HUES64 (cell line): Measurements from ENCODE around the gene ADAMTSL2.

Experiments used
- H3K27ac ChIP-seq: 2 replicates; pipeline ENCODE4 v1.7.0; 2013; ENCODE audit warnings: low read depth, low read length, inconsistent platforms
- H3K27me3 ChIP-seq: 2 replicates; pipeline ENCODE4 v1.6.1; 2013; ENCODE audit warnings: mild to moderate bottlenecking, low read length; ENCODE audit not compliant: insufficient read depth
- H3K36me3 ChIP-seq: 2 replicates; pipeline ENCODE4 v1.6.1; 2013; ENCODE audit warnings: mild to moderate bottlenecking, low read length; ENCODE audit not compliant: insufficient read depth
- H3K4me1 ChIP-seq: 2 replicates; pipeline ENCODE4 v1.6.1; 2013; ENCODE audit warnings: mild to moderate bottlenecking, low read length, moderate library complexity; ENCODE audit not compliant: insufficient read depth
- H3K4me3 ChIP-seq: 2 replicates; pipeline ENCODE4 v1.5.1; 2013; ENCODE audit warnings: mild to moderate bottlenecking, low read length, moderate library complexity
- H3K9ac ChIP-seq: 2 replicates; pipeline ENCODE4 v1.6.1; 2013; ENCODE audit warnings: mild to moderate bottlenecking, low read depth, low read length
- H3K9me3 ChIP-seq: 2 replicates; pipeline ENCODE4 v1.6.1; 2013; ENCODE audit warnings: low read depth, low read length; ENCODE audit not compliant: insufficient read depth
- WGBS: fragments of 150-250, 120-280 bp; methylation state at CpG from one replicate; pipeline ENCODE4 v1.1.7; 2013; ENCODE audit warnings: missing lambda C conversion rate; 5-methylcytosine and 5-hydroxymethylcytosine counted together

ADAMTSL2 gene

DNA sequence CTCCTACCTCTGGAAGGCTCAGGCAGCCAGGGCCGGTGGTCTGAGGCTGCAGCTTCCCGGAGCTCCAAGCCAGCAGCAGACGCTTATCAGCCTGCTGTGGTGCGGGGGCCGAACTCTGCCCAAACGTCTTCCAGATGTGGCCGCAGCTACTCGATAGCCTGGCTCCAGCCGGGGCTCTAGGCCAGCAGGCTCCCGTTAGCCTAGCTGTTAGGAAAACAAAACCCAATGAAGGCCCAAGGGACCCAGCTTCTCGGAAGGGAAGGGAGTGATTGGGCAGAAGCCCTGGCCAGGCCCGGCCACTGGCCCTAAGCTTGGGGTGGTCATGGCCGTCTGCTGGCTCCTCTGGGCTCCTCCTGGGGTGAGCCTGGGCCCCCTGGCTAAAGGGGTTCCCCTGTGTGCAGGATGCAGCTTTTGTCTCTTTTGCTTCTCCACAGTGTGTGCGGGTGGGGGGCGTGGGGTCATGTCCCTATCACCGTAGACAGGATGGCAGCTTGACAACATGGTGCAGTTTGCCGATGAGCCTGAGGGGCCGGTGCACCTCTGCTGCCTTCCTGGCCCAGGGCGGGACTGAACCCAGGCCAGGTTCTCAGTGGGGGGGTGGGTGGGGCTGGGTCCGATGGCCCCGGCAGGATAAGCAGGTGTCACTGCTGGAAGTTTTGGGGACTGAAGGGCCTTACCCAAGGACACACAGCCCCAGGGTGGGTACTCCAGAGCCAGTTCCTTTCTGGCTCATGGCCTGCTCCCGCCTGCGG is 28.4 kb upstream of the ADAMTSL2 start:
- H3K9ac ChIP-seq: no peak overlapping the region
- WGBS: 93% methylated on average over 23 of the region's 23 CpGs
- no peak overlapping the region for H3K4me3 ChIP-seq
- peaks cover 9% of the 10 kb centered on the region for H3K9me3 ChIP-seq
- no peaks in the 10 kb centered on the region for H3K27me3 ChIP-seq
- H3K27ac ChIP-seq: no peak overlapping the region
- H3K36me3 ChIP-seq: no peaks in the 10 kb centered on the region
- peaks cover 12% of the 10 kb centered on the region for H3K4me1 ChIP-seq

- Histone ChIP-seq H3K27me3 (no peaks in the 10 kb centered on the region), H3K36me3 (no peaks in the 10 kb centered on the region), H3K27ac (no peak overlapping the region), H3K4me1 (peaks cover 12% of the 10 kb centered on the region), H3K4me3 (no peak overlapping the region), H3K9ac (no peak overlapping the region), H3K9me3 (peaks cover 9% of the 10 kb centered on the region)
- WGBS: 93% methylated on average over 18 of the region's 18 CpGs
Measured at GRCh38 chr9:133506653-133507038, 27.9 kb upstream of the ADAMTSL2 start.

DNA sequence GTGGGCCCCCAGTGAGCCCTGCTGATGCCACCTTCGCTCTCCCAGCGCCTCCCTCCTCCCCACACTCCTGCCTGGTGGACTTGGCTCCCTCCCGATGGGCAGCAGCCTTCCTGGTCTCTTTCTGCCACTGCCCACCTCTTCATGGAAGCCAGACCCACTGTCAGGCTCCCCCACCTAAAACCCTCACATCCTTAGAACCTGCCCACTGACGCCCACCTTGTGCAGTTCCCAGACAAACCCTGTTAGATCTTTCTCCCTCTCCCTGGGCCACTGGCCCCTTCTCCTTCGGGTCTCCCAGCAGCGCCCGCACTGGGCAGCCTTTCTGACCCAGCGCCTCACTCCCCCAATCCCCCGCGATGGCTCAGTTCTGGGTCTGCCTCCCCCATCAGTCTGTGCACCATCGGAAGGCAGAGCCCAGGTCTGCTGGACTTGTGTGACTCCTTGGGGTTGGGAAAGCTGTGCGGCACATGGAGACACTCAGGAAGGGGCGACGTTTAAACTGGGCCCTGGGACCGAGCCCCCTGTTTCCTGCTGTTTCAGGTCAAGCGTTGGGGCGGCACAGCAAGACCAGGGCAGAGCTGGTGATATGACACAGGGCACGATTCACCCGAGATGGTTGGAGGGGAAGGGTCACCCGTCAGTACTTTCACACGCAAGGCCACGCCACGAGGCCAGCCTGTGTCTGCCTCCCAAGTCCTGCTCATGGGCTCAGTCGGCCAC is 27.1 kb upstream of the ADAMTSL2 start:
- no peak overlapping the region for H3K27ac ChIP-seq
- no peak overlapping the region for H3K4me3 ChIP-seq
- no peak overlapping the region for H3K9ac ChIP-seq
- no peaks in the 10 kb centered on the region for H3K36me3 ChIP-seq
- 92% methylated on average over 24 of the region's 24 CpGs for WGBS
- H3K4me1 ChIP-seq: peaks cover 12% of the 10 kb centered on the region
- H3K27me3 ChIP-seq: no peaks in the 10 kb centered on the region
- H3K9me3 ChIP-seq: peaks cover 3% of the 10 kb centered on the region; the same call in 1 of the 2 replicates

- Histone ChIP-seq H3K27ac (no peak overlapping the region), H3K9ac (no peak overlapping the region), H3K9me3 (no peaks in the 10 kb centered on the region), H3K36me3 (no peaks in the 10 kb centered on the region), H3K4me1 (peaks cover 12% of the 10 kb centered on the region), H3K4me3 (no peak overlapping the region), H3K27me3 (no peaks in the 10 kb centered on the region)
- WGBS: 93% methylated on average over 8 of the region's 8 CpGs
Measured at GRCh38 chr9:133508046-133508445, 26.5 kb upstream of the ADAMTSL2 start.

DNA sequence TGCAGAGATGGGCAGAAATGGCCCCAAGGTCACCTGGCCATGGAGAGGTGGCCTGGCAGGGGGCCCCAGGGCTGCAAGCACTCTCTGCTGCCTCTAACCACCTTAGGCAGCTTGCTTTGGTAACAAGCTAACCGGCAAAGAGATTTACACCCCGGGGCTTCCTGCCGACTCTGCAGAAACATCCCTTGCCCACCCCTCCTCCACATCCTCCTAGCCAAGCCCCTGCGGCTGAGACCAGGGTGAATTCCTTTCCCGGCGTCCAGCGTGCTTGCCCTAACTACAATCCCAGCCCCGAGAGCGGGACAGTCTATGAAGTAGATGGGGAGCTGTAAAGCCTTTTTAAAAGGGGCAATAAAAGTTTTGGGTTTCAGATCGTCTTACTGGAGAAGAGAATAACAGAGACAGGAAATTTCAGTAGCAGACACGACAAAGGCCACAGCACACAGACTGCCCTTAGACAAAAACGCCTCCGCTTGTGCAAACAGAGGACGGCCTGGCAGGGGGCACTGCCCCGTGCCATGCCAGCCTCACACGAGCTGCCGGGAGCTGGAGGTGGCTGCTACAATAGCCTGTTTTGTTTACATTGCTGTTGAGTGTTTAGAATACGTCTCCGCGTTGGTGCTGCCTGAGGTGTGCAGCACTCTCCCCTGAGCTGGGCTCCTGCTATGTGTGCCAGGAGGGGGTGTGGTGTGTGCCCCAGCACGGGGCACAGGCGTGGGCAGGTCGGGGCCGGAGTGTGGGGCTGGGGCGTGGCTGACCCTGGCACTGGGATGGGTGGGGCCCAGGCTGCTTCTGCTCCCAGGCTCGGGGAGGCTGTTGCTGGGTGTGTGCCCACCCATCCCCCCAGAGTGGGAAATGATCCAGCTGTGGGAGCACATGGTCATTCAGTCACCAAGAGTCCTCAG is 25.1 kb upstream of the ADAMTSL2 start:
- peak overlapping the region; percentile 43; the same call in 1 of the 2 replicates for H3K27ac ChIP-seq
- H3K4me1 ChIP-seq: peaks cover 12% of the 10 kb centered on the region
- no peaks in the 10 kb centered on the region for H3K27me3 ChIP-seq
- WGBS: 19% methylated on average over 26 of the region's 26 CpGs
- H3K4me3 ChIP-seq: peak overlapping the region; percentile 18; the same call in 1 of the 2 replicates
- H3K9ac ChIP-seq: no peak overlapping the region
- H3K36me3 ChIP-seq: no peaks in the 10 kb centered on the region
- no peaks in the 10 kb centered on the region for H3K9me3 ChIP-seq

GRCh38 chr9:133510926-133511505 is 23.5 kb upstream of the ADAMTSL2 start:
- no peaks in the 10 kb centered on the region for H3K36me3 ChIP-seq
- H3K4me3 ChIP-seq: no peak overlapping the region
- H3K27me3 ChIP-seq: no peaks in the 10 kb centered on the region
- peaks cover 12% of the 10 kb centered on the region for H3K4me1 ChIP-seq
- H3K27ac ChIP-seq: no peak overlapping the region
- 92% methylated on average over 27 of the region's 27 CpGs for WGBS
- no peak overlapping the region for H3K9ac ChIP-seq
- no peaks in the 10 kb centered on the region for H3K9me3 ChIP-seq

GRCh38 chr9:133511607-133512006 is 22.9 kb upstream of the ADAMTSL2 start:
- H3K27me3 ChIP-seq: no peaks in the 10 kb centered on the region
- no peaks in the 10 kb centered on the region for H3K36me3 ChIP-seq
- 88% methylated on average over 10 of the region's 10 CpGs for WGBS
- H3K9ac ChIP-seq: no peak overlapping the region
- no peak overlapping the region for H3K27ac ChIP-seq
- H3K4me1 ChIP-seq: peaks cover 12% of the 10 kb centered on the region
- no peaks in the 10 kb centered on the region for H3K9me3 ChIP-seq
- no peak overlapping the region for H3K4me3 ChIP-seq

DNA sequence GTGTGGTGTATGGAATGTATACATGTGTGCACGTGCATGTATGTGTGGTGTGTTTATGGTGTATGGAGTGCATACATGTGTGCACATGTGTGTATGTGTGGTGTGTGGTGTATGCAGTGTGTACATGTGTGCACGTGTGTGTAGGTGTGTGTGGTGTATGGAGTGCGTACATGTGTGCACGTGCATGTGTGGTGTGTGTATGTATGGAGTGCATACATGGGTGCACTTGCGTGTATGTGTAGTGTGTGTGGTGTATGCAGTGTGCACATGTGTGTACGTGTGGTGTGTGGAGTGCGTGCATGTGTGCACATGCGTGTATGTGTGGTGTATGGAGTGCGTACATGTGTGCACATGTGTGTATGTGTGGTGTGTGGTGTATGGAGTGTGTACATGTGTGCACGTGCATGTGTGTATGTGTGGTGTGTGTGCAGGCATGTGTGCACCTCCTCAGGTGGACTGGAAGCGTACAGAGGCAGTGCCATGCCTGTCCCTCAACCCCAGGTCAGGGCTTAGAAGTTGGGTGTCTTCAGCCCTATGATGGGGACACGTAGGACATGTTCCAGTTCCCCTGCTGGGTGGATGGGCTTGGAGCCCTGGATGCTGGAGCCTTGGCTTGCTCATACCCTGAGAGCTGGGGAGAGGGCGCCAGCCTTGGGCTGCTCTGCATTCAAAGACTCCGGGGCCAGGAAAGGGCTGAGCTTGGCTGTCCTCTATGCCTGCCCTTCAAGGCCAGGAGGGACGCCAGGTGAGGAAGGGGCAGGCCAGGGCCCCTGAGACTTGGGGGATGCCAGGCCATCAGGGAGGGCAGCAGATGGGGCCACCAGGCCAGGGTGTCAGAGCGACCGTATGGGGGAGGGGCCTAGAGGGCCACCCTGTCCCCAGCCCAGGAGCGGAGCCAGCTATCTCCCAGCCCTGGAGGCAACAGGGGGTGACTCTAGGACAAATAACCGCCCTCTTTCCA is 22.0 kb upstream of the ADAMTSL2 start:
- 88% methylated on average over 19 of the region's 19 CpGs for whole genome bisulfite sequencing
- Histone ChIP-seq H3K9me3 (no peaks in the 10 kb centered on the region), H3K4me3 (no peak overlapping the region), H3K27ac (no peak overlapping the region), H3K36me3 (no peaks in the 10 kb centered on the region), H3K4me1 (peaks cover 12% of the 10 kb centered on the region), H3K9ac (no peak overlapping the region), H3K27me3 (no peaks in the 10 kb centered on the region)

- H3K27me3 ChIP-seq: no peaks in the 10 kb centered on the region
- 89% methylated on average over 28 of the region's 28 CpGs for WGBS
Measured at GRCh38 chr9:133513214-133514100, 21.0 kb upstream of the ADAMTSL2 start.

More at GRCh38 chr9:133513214-133514100, 21.0 kb upstream of the ADAMTSL2 start:
- Histone ChIP-seq H3K9ac (no peak overlapping the region), H3K4me1 (peaks cover 12% of the 10 kb centered on the region), H3K9me3 (no peaks in the 10 kb centered on the region), H3K36me3 (no peaks in the 10 kb centered on the region), H3K27ac (no peak overlapping the region), H3K4me3 (no peak overlapping the region)
